Left forelimb (tissue), 1 donor: ENCODE results near the gene AKT1S1.
"Not testable (repeated sequence)": the region's sequence is repeated elsewhere in the genome, so short reads cannot be mapped to it uniquely, and the experiment has no call there.

Experiments
- DNase-seq: peaks from one replicate; pipeline ENCODE4 v3.0.0-alpha.2; 2018; ENCODE audit warnings: low spot score

The AKT1S1 gene

DNA sequence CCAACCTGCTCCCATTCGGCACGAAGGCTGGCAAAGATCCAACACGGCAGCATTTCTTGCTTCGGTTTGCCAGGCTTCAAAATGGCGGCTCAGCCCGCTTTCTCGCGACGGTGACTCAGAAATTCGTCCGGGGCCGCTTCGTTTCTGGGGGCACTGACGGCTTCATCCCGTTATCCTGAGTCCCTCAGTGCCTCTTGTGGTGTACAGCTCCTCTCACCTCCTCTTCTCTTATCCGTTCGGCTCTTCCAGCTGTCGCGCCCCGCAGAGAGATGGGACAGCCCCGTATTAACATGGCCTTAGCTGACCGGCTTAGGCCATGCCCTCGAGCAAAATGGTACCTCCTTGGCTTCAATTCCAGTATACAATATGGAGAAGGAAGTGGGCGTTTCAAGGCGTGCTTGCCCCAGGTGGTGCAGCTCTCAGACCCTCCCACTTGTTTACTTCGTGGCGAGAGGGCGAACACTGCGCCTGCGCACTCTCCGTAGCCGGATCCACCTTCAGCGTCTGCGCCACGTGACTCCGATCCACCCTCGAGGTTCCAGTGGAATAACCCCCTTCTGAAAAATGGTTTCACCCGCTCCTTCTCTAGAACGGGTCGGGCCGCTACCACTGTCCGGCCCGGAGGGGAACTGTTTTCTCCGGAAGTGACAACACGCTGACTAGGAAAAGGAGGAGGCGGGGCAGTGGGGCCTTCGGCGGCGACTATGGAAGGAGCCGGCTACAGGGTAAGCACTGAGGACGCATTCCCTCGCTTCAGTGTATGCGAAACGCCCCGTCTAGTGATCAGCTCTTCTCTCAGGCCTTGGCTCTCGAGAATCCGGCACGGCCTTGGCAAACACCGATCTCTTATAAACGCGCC is at the start of gene AKT1S1, which contains the start of gene TBC1D17:
TSS of gene AKT1S1 (minus strand) at position 336 of the 859 bp plus-strand sequence. CDS start 4,060 bp downstream, outside the sequence.
TSS of gene TBC1D17 (plus strand) at position 683 of the 859 bp plus-strand sequence. CDS start at position 705, 22 bp downstream.
- peak; percentile 97 for DNase-seq

DNA sequence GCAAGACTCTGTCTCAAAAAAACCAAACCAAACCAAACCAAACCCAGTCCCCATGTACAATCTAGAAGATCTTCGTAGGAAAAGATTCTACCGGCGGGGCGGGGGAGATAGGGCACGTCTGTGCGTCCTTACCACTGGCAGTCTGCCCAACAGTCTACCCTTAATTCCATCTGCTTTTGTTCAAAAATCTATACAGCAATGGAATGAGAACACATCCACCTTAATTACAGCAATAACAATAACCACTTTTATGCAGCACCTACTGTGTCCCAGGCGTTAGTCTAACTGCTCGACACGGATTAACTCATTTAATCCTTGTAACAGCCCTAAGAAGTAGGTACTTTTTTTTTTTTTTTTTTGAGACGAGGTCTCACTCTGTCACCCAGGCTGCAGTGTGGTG is 49.4 kb upstream of the AKT1S1 start:
- no peak for DNase-seq

DNA sequence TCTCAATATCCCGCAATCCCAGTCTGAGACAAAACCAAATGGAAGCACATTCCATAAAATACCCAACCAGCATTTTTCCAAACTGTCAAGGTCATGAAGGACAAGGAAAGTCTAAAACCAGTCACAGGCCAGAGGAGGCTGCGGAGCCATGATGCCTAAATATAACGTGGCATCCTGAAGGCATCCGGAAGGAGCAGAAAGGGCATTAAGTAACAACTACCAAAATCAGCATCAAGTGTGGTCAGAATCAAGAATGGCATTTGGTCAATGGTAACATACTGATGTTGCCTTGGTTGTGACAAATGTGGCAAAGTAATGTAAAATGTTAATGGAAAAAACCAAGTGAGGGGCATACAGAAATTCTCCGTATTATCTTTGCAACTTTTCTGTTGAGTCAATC is 48.3 kb upstream of the AKT1S1 start:
- no peak for DNase-seq

DNA sequence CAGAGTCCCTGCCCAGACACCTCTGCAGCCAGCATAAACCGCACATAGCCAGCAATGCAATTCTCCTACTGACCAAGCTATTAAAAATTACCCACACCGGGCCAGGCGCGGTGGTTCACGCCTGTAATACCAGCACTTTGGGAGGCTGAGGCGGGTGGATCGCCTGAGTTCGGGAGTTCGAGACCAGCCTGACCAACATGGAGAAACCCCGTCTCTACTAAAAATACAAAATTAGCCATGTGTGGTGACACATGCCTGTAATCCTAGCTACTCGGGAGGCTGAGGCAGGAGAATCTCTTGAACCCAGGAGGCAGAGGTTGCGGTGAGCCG is 47.7 kb upstream of the AKT1S1 start:
- not testable (repeated sequence) for DNase-seq

DNA sequence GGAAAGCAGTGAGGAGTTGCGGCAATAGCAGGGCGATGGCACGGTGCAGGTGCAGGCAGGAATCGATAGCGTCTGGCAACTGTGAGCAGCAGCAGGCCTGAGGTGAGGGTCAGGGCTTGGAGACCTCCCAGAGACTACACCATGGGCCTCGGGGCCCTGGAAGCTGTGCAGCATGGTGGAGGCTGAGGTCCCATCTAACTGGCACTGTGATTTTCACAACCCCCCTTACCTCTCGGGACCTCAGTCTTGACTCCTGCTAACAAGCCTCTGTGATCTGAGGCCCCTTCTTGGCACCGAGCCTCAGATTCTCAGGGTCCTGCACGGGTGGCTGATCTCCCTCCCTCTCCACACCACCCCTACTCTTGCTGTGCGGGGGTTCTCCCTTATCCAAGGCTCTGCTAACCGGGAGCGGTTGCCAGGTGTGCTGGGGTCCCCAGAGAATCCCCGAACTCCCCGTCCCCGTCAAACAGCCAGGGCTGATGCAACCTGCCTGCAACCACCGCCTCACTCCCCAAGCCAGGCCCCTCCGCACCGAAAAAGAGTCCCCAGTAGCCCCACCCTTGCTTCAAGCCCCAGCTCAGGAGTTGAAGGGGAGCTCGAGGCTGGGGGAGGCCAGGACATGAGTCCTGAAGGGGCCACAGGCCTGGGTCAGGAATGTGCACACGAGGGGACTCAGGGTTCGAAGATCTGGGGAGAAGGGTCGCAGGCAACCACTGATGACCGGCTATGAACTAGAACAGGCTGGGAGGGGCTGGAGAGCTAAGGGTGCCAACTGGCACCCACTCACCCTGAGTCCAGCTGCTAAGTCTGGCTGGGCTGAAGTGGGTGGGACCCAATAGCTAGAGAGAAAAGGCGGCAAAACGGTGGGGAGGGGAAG is 47.1 kb upstream of the AKT1S1 start:
- no peak for DNase-seq

DNA sequence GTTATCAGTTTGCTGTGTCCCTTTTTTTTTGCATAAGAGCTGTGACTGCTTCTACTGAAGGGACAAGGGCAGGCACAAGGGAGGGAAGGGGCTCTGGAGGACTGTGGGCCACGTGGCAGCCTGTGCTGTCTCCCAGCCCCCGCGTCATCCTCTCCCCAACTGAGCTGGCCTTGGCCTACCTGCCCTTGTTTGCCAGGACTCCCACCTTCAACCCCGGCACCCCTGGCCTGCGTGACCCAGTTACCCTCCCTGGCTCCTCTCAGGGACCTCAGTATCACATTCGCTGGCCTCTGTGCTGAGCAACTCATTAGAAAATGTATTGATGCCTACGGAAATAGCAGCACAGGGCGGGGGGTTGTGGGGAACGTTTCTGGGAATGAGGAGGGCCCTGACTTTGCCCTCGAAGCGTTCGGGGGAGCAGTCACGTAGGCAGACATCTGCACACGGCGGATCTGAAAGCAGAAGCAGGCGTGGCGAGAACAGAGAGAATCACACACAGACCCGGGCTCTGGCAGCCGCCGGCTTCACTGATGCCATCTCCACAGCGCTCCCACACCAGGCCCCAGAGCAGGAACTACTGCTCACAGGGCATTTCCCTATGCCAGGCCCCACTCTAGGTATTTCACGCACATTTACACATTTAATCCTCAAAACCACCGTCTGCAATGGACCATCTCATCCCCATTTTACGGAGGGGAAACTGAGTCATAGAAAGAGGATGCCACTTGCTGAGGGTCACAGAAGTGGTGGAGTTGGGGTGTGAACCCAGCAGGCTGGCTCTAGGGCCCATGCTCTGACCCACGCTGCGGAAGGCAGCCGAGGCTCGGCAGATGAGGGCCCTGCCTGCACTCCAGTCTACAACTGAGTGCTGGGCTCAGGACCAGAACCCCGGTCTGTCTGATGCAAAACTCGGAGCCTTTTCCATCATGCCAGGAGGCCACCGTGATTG is 46.2 kb upstream of the AKT1S1 start:
- DNase-seq, result no peak

DNA sequence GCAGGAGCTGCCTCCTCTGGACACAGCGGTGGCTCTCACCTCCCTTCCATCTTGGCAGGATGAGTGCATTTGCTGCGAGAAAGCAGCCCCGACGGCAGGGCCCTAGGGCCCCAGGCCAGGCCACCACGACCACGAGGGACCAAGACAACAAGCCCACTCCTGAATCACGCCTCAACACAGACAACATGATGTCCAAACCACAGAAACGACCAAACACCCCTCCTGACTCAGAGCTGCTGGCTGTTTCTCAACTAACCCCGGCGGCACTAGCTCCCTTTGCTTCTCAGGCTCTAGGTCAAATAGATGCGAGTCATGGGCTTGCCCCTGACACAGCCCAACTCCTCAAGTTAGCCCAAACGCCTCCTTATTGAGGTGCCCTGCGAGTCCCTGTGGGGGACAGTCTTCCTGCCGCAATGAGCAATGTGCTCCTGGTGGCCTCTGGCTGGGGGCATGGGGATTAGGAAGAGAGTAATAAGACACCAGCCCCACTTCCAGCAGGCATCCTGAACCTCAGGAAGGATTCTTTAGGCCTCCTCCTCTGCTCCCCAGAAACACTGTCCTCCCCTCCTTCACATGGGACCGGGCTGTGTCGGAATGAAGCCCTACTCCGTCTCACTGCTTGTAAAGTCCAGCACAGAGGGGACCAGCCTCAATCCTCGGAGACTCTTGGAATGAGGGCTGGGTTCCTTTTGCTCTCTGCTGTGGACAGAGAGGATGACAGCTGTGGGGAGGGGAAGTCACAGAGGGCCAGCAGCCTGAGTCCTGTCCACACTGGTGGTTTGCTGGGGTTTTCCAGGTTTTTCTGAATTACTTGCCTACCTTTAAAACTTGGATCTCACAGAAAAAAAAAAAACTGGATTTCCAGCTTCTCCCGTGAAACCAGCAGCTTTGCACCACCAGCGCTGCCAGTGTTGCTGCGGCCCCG is 45.0 kb upstream of the AKT1S1 start:
- no peak for DNase-seq

DNA sequence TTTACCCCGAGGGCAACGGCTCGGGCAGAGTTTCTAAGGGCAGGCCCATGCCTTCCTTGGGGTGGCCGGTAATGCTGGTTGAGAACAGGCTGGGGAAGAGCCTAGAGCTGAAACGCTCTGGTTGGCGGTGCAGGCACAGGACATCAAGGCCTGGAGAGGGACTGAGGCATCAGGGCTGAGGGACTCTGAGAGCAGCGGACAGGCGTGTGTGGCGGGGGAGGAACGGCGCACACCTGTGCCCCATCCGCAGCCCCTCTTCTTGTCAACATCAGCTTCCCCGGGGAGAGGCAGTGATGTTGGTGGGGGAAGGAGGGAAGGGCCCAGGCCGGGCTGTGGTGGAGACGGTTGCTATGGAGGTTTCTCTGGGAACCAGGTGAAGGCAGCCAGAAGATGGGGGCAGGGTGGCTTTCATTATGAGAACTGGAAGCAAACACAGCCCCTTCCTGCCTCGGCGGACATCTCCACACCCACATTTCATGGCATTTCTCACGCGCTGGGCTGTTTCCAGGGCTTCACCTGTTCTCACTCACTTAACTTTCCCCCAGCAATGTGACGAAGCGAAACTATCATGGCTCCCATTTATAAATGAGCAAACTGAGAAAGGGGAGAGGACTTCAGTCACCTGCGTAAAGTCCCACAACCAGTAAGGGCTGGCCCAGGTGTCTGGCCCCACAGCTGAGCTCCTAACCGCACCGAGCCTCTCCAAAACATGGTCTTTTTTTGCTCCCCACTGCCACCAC is 43.6 kb upstream of the AKT1S1 start:
- no peak for DNase-seq

DNA sequence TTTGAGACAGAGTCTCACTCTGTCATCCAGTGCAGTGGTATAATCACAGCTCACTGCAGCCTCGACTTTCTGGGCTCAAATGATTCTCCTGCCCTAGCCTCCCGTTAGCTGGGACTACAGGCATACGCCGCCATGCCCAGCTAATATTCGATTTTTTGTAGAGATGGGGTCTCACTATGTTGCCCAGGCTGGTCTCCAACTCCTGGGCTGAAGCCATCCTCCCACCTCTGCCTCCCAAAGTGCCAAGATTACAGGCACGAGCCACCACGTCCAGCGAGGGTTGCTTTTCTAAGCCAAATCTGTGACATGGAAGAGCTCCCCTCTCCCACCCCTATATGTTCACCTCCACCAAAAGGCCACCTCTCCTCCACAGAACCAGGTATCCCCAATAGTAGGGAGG is 40.9 kb upstream of the AKT1S1 start:
- DNase-seq, result no peak

DNA sequence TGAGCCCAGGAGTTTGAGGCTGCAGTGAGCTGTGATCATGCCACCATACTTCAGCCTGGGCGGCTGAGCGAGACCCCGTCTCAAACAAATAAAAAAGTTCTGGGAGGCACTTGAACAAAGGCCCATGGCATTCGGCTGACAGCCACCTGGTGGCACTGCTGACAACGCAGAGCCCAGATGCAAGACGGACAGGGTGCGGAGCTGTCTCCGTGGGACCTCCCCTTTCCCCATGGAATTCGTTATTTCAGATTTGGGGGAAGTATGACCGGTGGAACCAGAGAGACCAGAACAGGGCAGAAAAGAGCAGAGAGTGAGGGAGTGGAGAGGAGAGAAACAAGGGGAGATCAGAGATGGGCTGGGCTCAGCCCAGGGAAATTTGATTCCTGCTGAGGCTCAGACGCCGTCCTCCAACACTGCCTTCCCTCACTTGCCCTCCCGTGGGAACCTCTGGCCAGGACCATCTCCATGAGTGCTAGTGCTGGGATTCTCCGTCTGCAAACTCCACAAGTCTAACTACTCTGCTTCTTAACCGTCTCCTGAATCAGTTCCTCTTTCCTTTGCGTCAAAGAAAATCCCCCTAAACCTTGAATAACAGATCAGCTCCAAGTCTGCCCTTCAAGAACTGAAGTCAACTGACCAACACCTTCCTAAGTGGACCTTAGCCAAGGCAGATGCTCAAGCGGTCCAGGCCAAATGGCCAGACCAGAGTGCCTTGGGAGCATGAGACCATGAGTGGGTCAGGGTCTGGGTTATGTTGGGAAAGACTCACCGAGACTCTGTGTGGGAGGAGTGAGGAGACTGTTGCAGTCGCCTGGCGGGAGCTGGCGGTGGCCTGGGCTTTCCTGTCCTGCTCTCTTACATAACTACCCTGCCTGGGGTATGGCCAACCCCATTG is 39.9 kb upstream of the AKT1S1 start:
- DNase-seq, result no peak

DNA sequence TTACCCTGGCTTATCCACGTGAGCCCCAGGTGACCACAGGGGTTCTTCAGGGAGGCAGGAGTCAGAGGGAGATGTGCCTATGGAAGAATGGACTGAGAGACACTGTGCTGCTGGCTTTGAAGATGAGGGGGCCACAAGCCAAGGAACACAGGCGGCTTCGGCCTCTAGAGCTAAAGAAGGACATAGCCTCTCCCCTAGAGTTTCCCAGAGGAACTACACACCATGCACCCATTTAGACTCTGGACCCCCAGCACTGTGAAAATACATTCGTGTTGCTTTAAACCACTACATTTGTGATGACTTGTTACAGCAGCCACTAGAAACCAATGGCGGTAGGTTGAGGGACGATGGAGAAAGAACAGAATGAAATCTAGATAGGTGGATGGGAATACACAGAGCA is 38.1 kb upstream of the AKT1S1 start:
- DNase-seq, result no peak

DNA sequence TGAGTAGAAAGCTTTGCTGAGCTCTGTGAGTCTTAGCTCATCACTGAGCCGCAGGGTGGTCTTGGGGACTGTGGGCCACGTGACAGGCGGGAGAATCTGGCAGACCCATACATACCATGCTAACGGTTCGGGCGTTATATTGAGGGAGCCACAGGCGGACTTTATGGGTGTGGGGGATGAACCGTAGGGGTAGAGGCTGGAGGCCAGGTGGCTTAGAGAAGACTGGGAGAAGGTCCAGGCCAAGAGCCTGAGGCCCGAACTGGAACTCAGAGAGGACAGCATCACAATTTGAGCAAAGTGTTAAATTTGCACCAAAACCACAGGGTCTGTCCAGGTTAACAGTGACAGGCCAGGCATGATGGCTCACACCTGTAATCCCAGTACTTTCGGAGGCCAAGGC is 36.6 kb upstream of the AKT1S1 start:
- no peak for DNase-seq

DNA sequence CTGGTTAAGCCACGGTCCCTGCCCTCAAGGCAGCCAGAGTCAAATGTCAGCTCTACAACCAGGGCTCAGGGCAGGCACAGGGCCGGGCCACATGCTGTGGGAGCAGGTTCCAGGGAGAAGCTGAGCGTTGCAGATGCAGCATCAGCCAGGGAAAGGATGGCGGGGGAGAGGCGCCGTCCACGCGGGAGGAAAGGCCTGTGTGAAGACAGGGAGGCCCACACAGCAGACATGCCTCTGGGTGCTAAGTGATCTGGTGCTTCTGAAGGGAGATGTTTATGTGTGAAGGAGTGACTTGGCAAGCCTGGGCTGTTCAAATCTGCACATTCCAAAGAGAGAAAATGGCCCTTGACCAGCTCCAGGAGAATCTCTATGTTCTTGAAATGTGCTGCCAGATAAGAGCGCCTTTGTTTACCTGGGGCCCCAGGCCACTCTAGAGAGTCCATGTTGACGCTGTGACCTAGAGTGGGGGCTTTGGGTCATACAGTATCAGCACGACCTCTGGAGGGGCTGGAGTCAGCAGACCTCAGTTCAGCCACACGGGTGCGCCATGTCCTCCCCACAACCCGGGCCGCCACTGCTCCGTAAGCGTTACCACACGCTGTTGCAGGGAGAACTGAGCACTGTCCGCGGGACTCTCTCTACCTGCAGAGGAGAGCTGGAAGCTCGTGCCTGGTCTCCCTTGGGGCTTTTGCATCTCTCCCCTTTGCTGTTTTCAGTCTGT is 36.0 kb upstream of the AKT1S1 start:
- no peak for DNase-seq

DNA sequence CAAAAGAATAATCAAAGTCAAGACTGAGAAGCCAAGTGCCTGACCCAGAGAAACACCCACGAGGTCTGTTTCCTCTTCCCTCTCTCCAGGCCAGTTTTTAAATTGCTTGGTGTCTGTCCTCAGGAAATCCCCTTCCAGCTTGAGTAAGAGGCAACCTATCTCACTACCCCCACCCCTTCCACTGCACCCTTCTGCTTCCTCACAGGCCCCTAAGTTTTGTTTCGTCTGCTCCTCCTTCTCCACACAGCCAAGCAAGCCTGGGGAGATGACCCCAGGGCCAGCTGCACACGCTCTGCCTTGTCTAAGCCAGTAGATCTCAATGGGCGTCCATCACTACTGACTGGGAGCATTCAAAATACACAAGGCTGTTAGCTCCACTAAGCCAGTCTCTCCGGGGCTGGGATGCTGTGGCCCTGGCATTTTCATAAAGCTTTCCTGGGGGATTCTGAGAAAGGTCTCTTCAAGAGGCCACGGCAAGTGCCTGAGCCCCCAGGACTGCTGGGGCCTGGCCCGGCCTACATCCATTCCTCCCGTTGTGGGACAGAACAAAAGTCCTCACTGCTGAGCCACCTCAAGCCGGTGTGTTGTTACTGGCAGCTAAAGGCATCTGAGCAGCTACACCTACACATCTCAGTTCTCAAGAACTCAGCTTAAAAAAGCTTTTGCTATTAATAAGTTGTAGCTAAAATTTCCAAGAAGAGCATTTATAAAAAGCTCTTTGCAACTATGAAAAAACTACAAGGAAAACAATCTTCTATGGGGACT is 34.4 kb upstream of the AKT1S1 start:
- no peak for DNase-seq

DNA sequence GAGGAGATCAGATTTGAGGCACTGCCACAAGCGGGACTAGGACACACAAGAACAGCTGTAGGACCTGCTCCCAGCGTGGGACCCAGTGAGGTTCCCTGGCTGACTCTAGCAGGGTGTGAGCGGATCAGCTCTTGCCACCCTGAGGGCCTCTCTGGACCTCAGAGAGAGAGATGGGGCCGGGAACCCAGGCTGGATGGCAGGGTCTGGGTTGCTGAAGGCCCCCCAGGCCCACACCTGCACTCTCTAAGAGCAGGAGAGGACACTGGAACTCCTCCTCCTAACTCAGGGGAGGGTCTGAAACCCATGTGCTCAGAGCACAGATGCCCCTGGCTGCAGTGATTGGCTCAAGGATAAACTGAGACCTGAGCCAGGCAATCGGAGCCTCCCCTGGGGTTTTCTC is 33.0 kb upstream of the AKT1S1 start:
- no peak for DNase-seq

DNA sequence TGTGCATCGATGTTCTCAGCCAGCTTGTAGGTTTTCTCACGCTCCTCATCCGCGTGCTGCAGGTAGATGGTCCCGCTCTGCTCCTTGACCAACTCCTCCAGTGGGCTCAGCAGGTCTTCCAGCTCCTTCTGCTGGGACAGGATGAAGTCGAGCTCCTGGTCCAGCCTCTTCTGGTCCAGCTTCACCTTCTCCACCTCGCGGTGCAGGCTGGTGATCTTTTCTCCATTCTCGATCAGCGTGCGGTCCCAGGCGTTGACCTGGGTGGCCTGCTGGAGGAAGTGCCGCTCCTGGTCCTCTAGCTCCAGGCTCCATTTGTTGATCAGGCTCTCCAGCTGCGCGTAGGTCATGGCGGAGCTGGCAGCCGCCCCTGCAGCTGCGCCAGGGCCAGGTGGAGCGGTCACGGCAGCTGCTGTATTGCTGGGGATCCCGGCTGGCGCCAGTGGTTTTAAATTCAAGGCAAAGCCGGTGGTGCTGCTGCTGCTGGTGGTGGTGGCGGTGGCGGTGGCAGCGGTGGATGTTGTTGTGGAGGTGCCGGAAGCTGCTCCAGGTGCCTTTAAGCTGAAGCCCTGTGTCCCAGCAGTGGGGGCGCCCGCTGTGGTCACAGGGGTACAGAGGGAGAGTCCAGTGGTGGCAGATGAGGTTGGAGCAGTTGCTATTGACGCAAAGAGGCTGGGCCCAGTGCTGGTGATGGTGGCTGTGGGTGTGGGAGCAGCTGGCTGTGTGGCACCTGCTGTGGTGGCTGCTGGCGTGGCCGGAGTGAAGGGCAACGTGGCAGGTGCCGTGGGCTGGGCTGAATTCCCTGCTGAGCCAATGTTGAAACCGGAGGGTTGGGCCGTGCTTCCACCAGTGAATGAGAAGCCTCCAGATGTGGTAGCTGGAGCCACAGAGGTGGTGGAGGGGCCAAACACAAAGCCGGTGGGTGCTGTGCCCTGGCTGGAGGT is 31.6 kb upstream of the AKT1S1 start:
- DNase-seq, result no peak
